Colonic mucosa (tissue), 4 donors: Measurements from ENCODE around the gene PDE6B. TPM values are rescaled to one million over a fixed set of nuclear protein-coding genes. Genes with fewer than 3 reads are reported as not detected.
"Not testable (repeated sequence)": the region's sequence is repeated elsewhere in the genome, so short reads cannot be mapped to it uniquely, and the experiment has no call there.

Experiments
- DNase-seq: peaks from one replicate; pipeline ENCODE4 v3.0.0-alpha.2; 2020
- H3K27ac ChIP-seq: fragments of 200-600 bp; one replicate; pipeline ENCODE4 v1.8.0; 2021
- H3K27me3 ChIP-seq: fragments of 200-600 bp; one replicate; pipeline ENCODE4 v1.8.0; 2021
- H3K36me3 ChIP-seq: fragments of 200-600 bp; one replicate; pipeline ENCODE4 v1.8.0; 2021
- H3K4me1 ChIP-seq: fragments of 200-600 bp; one replicate; pipeline ENCODE4 v1.8.0; 2021; ENCODE audit warnings: mild to moderate bottlenecking
- H3K4me3 ChIP-seq: fragments of 200-600 bp; one replicate; pipeline ENCODE4 v1.8.0; 2021
- H3K9ac ChIP-seq, 2 donors: one replicate each; pipeline ENCODE4 v1.7.0; 2013; ENCODE audit warnings: control low read depth in 2 of 2, low read depth in 2 of 2, low read length in 2 of 2
- H3K9me3 ChIP-seq: fragments of 200-600 bp; one replicate; pipeline ENCODE4 v1.8.0; 2021
- CTCF ChIP-seq: fragments of 200-600 bp; IDR thresholded peaks from one replicate; pipeline ENCODE4 v1.8.0; 2022; ENCODE audit warnings: antibody characterized with exemption, mild to moderate bottlenecking
- intact Hi-C: fragments of 100-400 bp; cut with DNase I; formaldehyde crosslinking; loops from one replicate; pipeline ENCODE4 v1.14.1; 2022
- total RNA-seq, 2 donors: library from RNA; stranded (reverse); fragmentation: NEBNext Ultra II Directional in 1 of 2; extraction: Animal tissue kit (Norgen Biotek cat#: 25700) in 1 of 2; gene quantifications; one replicate each; pipeline ENCODE4 v1.2.1, GENCODE V29; 2021
- donor health status: healthy.
- donor health status: DM: no; HTN: no; CAD: no.
- donor health status: DM: no; HTN: no; CAD: no.

The PDE6B gene
- total RNA-seq, 2 donors from 2014 or later, result 1.2 to 2.3 TPM

DNA sequence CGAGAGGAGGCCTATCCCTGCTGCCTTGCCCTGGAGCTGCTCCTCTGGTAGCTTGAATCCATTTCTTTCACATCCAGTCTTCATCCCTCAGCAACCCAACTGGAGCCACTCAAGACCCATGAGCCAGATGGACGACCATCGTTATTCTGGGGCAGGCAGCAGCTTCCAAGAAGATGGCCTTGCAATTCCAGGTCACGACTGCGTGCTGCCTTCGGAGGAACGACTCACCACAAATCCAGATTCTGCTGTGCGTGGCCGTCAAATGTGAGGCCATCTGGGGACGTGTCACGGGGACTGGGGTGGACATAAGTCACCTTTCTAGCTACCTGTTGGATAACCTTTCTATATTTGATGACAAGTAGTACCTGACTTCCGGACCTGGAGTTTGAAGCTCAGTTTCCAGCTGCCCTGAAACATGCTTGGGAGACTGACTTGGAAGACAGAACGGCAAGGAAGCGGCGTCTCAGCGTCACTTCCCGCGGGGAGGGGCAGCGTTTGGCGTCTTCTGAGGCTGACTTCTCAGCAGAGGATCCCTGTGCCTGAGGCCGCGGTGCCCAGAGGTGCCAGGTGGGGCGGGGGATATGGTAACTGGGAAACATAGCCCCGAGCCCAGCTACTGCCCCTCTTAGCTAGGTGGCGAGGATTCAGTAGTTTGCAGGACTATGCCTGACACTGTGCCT, 37.6 kb upstream of the PDE6B start:
- intact Hi-C loops, result no loop called here
- H3K9me3 ChIP-seq, result no peaks in the 10 kb centered on the region
- H3K4me3 ChIP-seq, result no peak overlapping the region
- no peak for DNase-seq
- no peaks in the 10 kb centered on the region for H3K4me1 ChIP-seq
- no peak overlapping the region for H3K9ac ChIP-seq
- peaks cover 4% of the 10 kb centered on the region for H3K27me3 ChIP-seq
- no peak for TF ChIP-seq CTCF
- no peak overlapping the region for H3K27ac ChIP-seq
- no peaks in the 10 kb centered on the region for H3K36me3 ChIP-seq

DNA sequence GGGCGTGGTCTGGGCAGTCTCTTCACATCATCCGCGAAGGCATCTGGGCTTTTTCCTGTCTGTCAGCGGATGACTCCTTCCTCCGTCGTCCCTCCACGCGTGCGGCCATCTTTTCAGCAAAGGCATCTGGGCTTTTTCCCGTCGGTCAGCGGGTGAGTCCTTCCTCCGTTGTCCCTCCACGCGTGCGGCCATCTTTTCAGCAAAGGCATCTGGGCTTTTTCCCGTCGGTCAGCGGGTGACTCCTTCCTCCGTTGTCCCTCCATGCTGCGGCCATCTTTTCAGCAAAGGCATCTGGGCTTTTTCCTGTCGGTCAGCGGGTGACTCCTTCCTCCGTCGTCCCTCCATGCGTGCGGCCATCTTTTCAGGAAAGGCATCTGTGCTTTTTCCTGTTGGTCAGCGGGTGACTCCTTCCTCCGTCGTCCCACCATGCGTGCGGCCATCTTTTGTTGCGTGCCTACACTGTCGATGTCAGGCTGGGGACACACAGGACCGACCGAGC, 37.0 kb upstream of the PDE6B start:
- Histone ChIP-seq H3K4me3 (no peak overlapping the region), H3K36me3 (no peaks in the 10 kb centered on the region), H3K27me3 (no peaks in the 10 kb centered on the region), H3K9me3 (no peaks in the 10 kb centered on the region), H3K27ac (no peak overlapping the region), H3K4me1 (no peaks in the 10 kb centered on the region), H3K9ac (no peak overlapping the region)
- no peak for DNase-seq
- intact Hi-C loops, result no loop called here
- TF ChIP-seq CTCF, result no peak

GRCh38 chr4:589219-589963, 36.0 kb upstream of the PDE6B start:
- Histone ChIP-seq H3K4me1 (no peaks in the 10 kb centered on the region), H3K27ac (no peak overlapping the region), H3K27me3 (no peaks in the 10 kb centered on the region), H3K9me3 (no peaks in the 10 kb centered on the region), H3K9ac (no peak overlapping the region), H3K36me3 (no peaks in the 10 kb centered on the region), H3K4me3 (no peak overlapping the region)
- TF ChIP-seq CTCF, result no peak
- DNase-seq, result no peak
- intact Hi-C loops, result no loop called here

- Histone ChIP-seq H3K4me1 (no peaks in the 10 kb centered on the region), H3K9ac (no peak overlapping the region), H3K36me3 (no peaks in the 10 kb centered on the region), H3K27ac (no peak overlapping the region), H3K4me3 (no peak overlapping the region), H3K27me3 (no peaks in the 10 kb centered on the region), H3K9me3 (no peaks in the 10 kb centered on the region)
- TF ChIP-seq CTCF, result no peak
- intact Hi-C loops, result no loop called here
- no peak for DNase-seq
Observed at GRCh38 chr4:590313-590841, 35.0 kb upstream of the PDE6B start.

DNA sequence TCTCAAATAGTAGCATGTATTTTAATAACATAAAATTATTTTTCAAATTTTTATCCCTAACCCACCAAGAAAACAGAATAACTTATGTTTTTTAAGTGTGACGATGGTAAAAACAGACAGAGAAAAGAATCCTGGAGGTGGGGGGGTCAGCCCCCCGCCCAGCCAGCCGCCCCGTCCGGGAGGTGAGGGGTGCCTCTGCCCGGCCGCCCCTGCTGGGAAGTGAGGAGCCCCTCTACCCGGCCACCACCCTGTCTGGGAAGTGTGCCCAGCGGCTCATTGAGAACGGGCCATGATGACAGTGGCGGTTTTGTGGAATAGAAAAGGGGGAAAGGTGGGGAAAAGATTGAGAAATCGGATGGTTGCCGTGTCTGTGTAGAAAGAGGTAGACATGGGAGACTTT, 33.2 kb upstream of the PDE6B start:
- H3K36me3 ChIP-seq, H3K4me1 ChIP-seq, intact Hi-C loops, H3K9me3 ChIP-seq, H3K27ac ChIP-seq, H3K4me3 ChIP-seq, H3K27me3 ChIP-seq, H3K9ac ChIP-seq, DNase-seq: not testable (repeated sequence)
